Stimulated activated CD4-positive, alpha-beta T cell treated with anti-CD3 and anti-CD28 coated beads, TNF-alpha, amount 100 ng/mL, for 48 hours (primary cell): Measurements from ENCODE around the gene SF3B6.
"Not testable (repeated sequence)": the region's sequence is repeated elsewhere in the genome, so short reads cannot be mapped to it uniquely, and the experiment has no call there.

Source experiments
- DNase-seq, 3 donors: peaks; one replicate each; pipeline ENCODE4 v3.0.0-alpha.2; 2020; ENCODE audit warnings: low read depth in 3 of 3

SF3B6 gene, protein sequence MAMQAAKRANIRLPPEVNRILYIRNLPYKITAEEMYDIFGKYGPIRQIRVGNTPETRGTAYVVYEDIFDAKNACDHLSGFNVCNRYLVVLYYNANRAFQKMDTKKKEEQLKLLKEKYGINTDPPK

GRCh38 chr2:24075915-24076848 lies at the start of gene SF3B6:
SF3B6 (minus strand) TSS chr2:24076326; CDS start chr2:24076229, 97 bp downstream.
- DNase-seq = peak; percentile 97 to 100 (median 99)

- no peak for DNase-seq
Measured at GRCh38 chr2:24123922-24124580, 47.9 kb upstream of the SF3B6 start.

- peak; percentile 44 to 62 (median 45) for DNase-seq
Measured at GRCh38 chr2:24123195-24123921, 47.2 kb upstream of the SF3B6 start, which contains the start of the genes FAM228B and PFN4. FAM228B (plus strand) TSS chr2:24123469; CDS start chr2:24124362, 893 bp downstream. PFN4 (minus strand) TSS chr2:24123334; CDS start chr2:24122535, 799 bp downstream.

- no peak for DNase-seq
Measured at GRCh38 chr2:24122366-24123194, 46.5 kb upstream of the SF3B6 start.

DNA sequence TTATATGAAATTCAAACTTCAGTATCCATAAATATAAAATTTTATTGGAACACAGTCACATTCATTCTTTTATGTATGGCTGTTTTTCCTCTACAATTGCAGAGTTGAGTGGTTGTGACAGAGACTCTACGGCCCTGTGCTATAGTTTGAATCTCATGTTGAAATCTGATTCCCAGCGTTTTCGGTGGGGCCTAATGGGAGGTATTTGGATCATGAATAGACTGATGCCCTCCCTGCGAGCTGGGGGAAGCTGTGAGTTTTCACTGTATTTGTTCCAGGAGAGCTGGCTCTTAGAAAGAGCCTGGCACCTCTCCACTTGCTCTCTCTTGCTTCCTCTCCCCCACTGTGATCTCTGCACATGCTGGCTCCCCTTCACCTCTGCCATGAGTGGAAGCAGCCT lies 45.3 kb upstream of the SF3B6 start:
- no peak for DNase-seq

DNA sequence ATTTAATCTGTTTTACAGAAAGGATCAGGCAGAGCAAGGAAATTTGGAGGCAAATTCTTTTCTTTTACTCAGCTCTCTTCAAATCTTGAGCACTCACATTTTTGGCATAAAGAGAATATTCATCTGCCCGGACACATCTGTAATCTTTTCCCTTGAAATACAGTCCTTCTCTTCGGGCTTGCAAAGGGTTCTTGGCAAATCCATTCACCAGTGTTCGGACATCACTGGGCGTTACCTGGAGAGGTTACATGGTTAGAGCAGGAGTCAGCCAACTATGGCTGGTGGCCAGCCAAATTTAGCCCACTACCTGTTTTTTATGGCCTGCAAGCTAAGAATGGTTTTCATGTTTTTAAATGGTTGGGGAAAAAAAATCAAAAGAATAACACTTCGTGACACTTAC lies 44.9 kb upstream of the SF3B6 start:
- DNase-seq = no peak

DNA sequence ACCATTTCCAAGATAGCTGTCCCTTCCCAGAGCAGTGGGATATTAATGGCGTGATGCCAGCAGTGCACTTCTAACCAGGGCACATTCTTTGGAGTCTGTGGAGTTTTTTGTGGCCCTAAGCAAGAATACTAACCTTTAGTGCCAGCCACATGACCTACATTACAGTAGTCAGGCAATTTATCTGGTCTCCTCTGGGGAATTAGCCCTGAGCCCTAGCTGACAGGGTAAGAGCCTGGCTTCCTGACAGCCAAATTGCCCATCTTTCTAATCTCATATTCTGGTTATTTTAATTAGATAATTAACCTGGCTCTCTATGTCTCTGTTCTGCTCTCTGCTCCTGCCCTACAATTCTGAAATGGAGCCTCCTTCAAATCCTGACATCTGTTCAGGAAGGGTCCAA lies 41.8 kb upstream of the SF3B6 start:
- no peak for DNase-seq

- DNase-seq = no peak
Measured at GRCh38 chr2:24115057-24115456, 38.9 kb upstream of the SF3B6 start.

DNA sequence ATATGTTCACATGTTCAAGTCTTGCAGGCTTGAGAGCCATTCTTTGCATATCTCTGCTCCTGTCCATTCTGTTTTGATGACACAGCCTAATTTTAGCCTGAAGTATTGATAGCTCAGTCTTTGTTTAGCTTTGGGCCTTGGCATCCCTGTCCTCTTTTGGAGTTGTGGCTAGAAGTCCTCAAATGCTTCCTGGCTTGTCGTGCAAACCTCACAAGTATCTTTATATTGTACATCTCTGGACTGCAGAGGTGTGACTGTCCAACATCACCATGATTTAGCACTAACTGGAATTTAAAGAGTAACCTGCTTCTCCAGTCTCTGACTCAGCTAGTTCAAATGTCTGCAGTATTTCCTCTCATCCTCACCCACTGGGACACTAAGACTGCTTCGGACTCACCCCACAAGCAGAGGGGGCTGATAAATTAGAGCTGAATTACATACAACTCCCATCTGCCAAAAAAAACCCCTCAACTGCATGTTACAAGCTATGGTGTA lies 35.3 kb upstream of the SF3B6 start:
- DNase-seq = no peak

GRCh38 chr2:24110660-24111303 lies 34.7 kb upstream of the SF3B6 start:
- no peak for DNase-seq

DNA sequence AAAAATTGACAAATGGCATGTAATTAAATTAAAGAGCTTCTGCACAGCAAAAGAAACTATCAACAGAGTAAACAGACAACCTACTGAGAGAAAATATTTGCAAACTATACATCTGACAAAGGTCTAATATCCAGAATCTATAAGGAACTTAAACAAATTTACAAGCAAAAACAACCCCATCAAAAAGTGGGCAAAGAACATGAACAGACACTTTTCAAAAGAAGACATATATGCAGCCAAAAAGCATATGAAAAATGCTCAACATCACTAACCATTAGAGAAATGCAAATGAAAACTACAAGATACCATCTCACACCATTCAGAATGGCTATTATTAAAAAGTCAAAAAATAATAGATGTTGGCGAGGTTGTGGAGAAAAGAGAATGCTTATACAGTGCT lies 33.3 kb upstream of the SF3B6 start:
- not testable (repeated sequence) for DNase-seq

GRCh38 chr2:24107336-24107735 lies 31.2 kb upstream of the SF3B6 start:
- no peak for DNase-seq

GRCh38 chr2:24106786-24107185 lies 30.7 kb upstream of the SF3B6 start:
- DNase-seq = no peak

DNA sequence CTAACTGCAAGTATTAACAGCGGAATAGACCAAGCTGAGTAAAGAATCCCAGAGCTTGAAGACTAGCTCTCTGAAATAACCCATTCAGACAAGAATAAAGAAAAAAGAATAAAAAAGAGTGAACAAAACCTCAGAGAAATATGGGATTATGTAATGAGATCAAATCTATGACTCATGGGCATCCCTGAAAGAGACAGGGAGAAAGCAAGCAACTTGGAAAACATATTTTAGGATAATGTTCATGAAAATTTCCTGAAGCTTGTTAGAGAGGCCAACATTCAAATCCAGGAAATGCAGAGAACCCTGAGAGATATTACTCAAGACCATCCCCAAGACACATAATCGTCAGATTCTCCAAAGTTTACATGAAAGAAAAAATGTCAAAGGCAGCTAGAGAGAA lies 29.7 kb upstream of the SF3B6 start:
- DNase-seq = no peak

GRCh38 chr2:24104906-24105305 lies 28.8 kb upstream of the SF3B6 start:
- DNase-seq = no peak

GRCh38 chr2:24104110-24104650 lies 28.1 kb upstream of the SF3B6 start:
- no peak for DNase-seq

GRCh38 chr2:24102677-24103076 lies 26.6 kb upstream of the SF3B6 start:
- no peak for DNase-seq

DNA sequence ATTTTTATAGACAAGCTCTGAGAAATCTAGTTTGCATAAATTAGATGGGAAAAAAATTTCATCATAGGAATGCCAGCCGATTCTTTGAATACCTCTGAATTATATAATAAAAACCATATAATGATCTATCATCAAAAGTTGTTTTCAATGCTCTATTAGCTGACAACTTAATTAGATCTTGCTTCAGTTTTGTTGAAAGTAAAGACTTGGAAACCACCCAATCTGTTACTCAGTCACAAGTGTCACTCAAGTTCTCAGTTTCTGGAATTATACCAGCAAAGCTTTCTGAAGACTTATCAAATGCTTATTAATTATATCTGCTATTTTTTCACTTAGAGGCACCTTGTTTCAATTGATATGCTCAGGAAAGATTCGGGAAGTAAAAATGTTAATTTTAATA lies 25.9 kb upstream of the SF3B6 start:
- DNase-seq = no peak

- DNase-seq = not testable (repeated sequence)
Measured at GRCh38 chr2:24100732-24101131, 24.6 kb upstream of the SF3B6 start.

GRCh38 chr2:24095171-24095677 lies 19.1 kb upstream of the SF3B6 start:
- DNase-seq = not testable (repeated sequence)
